ENCODE data around the gene HNRNPH1.

GRCh38 chr5:179648410-179648809 lies 24.9 kb upstream of the HNRNPH1 start:
- TF ChIP-seq CTCF (IDR thresholded peaks at IDR 0.05; ENCODE audit: low read depth, low read length) (no peak), POLR2A (IDR thresholded peaks at IDR 0.05; ENCODE audit: extremely low read depth, insufficient read length) (no peak), MYC (IDR thresholded peaks at IDR 0.05; ENCODE audit: low read depth, low read length) (no peak), MAX (IDR thresholded peaks at IDR 0.05; ENCODE audit: low read depth, low read length) (no peak)

Data from NB4 (cell line).